ENCODE data around the gene ADAM30. TPM values are rescaled to one million over a fixed set of nuclear protein-coding genes. Genes with fewer than 3 reads are reported as not detected.
A peak's percentile ranks its signal among the peaks of the same experiment; 100 is the strongest.

The ADAM30 gene
- total RNA-seq, 3 donors from 2014 or later (not counting 1 experiment from before 2014, with no cell fraction given) = 0.13 TPM; not detected in 2

GRCh38 chr1:119911775-119912174 is 15.5 kb upstream of the ADAM30 start:
- intact Hi-C loops (cut with micrococcal nuclease) = no loop called here
- no peaks in the 10 kb centered on the region for H3K9me3 ChIP-seq (ENCODE audit: control insufficient read depth, insufficient read depth, low read length)
- Mint-ChIP-seq H3K4me3 (no peak overlapping the region), H3K4me1 (peaks cover 13 to 17% of the 10 kb centered on the region in 2 donors), H3K36me3 (peaks cover 12% of the 10 kb centered on the region), H3K27me3 (ENCODE audit: low read depth in 2 of 2) (no peaks in the 10 kb centered on the region), H3K9me3 (no peaks in the 10 kb centered on the region), H3K27ac (no peak overlapping the region)
- no peak overlapping the region for H3K4me3 ChIP-seq (ENCODE audit: low read length)
- H3K4me1 ChIP-seq (ENCODE audit: control insufficient read depth, insufficient read depth, low read length) = peaks cover 13% of the 10 kb centered on the region
- WGBS (ENCODE audit: insufficient coverage) = no CpG with 5 or more reads among the region's 2 CpGs
- H3K27ac ChIP-seq (ENCODE audit: low read length) = no peak overlapping the region
- no peak for DNase-seq
- H3K27me3 ChIP-seq (ENCODE audit: control insufficient read depth, insufficient read depth, low read length) = no peaks in the 10 kb centered on the region
- no peak for TF ChIP-seq CTCF (IDR thresholded peaks at IDR 0.05)
- H3K36me3 ChIP-seq (ENCODE audit: control insufficient read depth, insufficient read depth, low read length) = peaks cover 30% of the 10 kb centered on the region
- no peak for ATAC-seq

- no peak for TF ChIP-seq CTCF (IDR thresholded peaks at IDR 0.05)
- Mint-ChIP-seq H3K27me3 (ENCODE audit: low read depth in 2 of 2) (peaks cover 0 to 4% of the 10 kb centered on the region in 2 donors), H3K36me3 (peaks cover 12% of the 10 kb centered on the region), H3K4me3 (peak overlapping the region; percentile 2), H3K9me3 (peaks cover 0 to 2% of the 10 kb centered on the region in 2 donors), H3K4me1 (peaks cover 17% of the 10 kb centered on the region in 2 donors), H3K27ac (peak overlapping the region; percentile 29 to 79)
- intact Hi-C loops (cut with micrococcal nuclease) = no loop called here
- Histone ChIP-seq H3K4me1 (ENCODE audit: control insufficient read depth, insufficient read depth, low read length) (peaks cover 13% of the 10 kb centered on the region), H3K36me3 (ENCODE audit: control insufficient read depth, insufficient read depth, low read length) (peaks cover 19% of the 10 kb centered on the region), H3K27me3 (ENCODE audit: control insufficient read depth, insufficient read depth, low read length) (no peaks in the 10 kb centered on the region), H3K9me3 (ENCODE audit: control insufficient read depth, insufficient read depth, low read length) (no peaks in the 10 kb centered on the region), H3K4me3 (ENCODE audit: low read length) (no peak overlapping the region), H3K27ac (ENCODE audit: low read length) (no peak overlapping the region)
- 39% methylated on average over 2 of the region's 4 CpGs for WGBS (ENCODE audit: insufficient coverage)
- DNase-seq (no peak), ATAC-seq (peak in 2 of 3 donors; percentile 35 to 54)
These were observed 14.3 kb upstream of the ADAM30 start for GRCh38 chr1:119910618-119911017.

- H3K9me3 Mint-ChIP-seq = peaks cover 0 to 6% of the 10 kb centered on the region in 2 donors
- ATAC-seq (no peak), DNase-seq (no peak)
- peaks cover 0 to 10% of the 10 kb centered on the region in 2 donors for H3K27me3 Mint-ChIP-seq (ENCODE audit: low read depth in 2 of 2)
- Histone ChIP-seq H3K27me3 (ENCODE audit: control insufficient read depth, insufficient read depth, low read length) (peaks cover 3% of the 10 kb centered on the region), H3K4me3 (ENCODE audit: low read length) (no peak overlapping the region), H3K4me1 (ENCODE audit: control insufficient read depth, insufficient read depth, low read length) (peaks cover 13% of the 10 kb centered on the region), H3K36me3 (ENCODE audit: control insufficient read depth, insufficient read depth, low read length) (peaks cover 13% of the 10 kb centered on the region), H3K27ac (ENCODE audit: low read length) (no peak overlapping the region), H3K9me3 (ENCODE audit: control insufficient read depth, insufficient read depth, low read length) (no peaks in the 10 kb centered on the region)
- no peak overlapping the region for H3K4me3 Mint-ChIP-seq
- peaks cover 9% of the 10 kb centered on the region for H3K36me3 Mint-ChIP-seq
- peak overlapping the region; percentile 29 to 79 for H3K27ac Mint-ChIP-seq
- intact Hi-C loops (cut with micrococcal nuclease) = no loop called here
- no peak for TF ChIP-seq CTCF (IDR thresholded peaks at IDR 0.05)
- WGBS (ENCODE audit: insufficient coverage) = 93% methylated on average over 9 of the region's 9 CpGs
- H3K4me1 Mint-ChIP-seq = peaks cover 17% of the 10 kb centered on the region in 2 donors
These were observed 13.7 kb upstream of the ADAM30 start for GRCh38 chr1:119909890-119910596.
